HEK293 (cell line): ENCODE measurements around the gene STUM.

ENCODE experiments used
- CTCF ChIA-PET: fragments of 350-600 bp; formaldehyde crosslinking; extraction: SDS; loops from one replicate; lab custom pipeline; 2021; ENCODE audit warnings: antibody characterized with exemption; lab: Yijun Ruan, JAX
- POLR2A ChIA-PET: fragments of 300-600 bp; formaldehyde crosslinking; extraction: SDS; loops from one replicate; lab custom pipeline; 2020; ENCODE audit warnings: antibody characterized with exemption, inconsistent platforms; lab: Yijun Ruan, JAX
- H3K27ac ChIP-seq: fragments of 200-500 bp; sonication (Bioruptor generic); 2 replicates; pipeline ENCODE4 v1.5.1; 2014; ENCODE audit warnings: low read depth, low read length, control low read depth, inconsistent platforms; ENCODE audit errors: extremely low read depth
- H3K36me3 ChIP-seq, 2 experiments: fragments of 200-500 bp in 1 of 2; sonication (Bioruptor generic) in 1 of 2; 1 replicate in 1 of 2; 2 replicates in 1 of 2; pipeline ENCODE4 v1.5.1; 2014 to 2017; ENCODE audit warnings: inconsistent platforms in 2 of 2, low read length in 2 of 2; ENCODE audit not compliant: control insufficient read depth in 2 of 2, insufficient read depth in 1 of 2
- H3K4me1 ChIP-seq: fragments of 200-500 bp; sonication (Bioruptor generic); 2 replicates; pipeline ENCODE4 v1.5.1; 2014; ENCODE audit warnings: mild to moderate bottlenecking, low read length, inconsistent platforms; ENCODE audit not compliant: control insufficient read depth, insufficient read depth
- H3K4me3 ChIP-seq: 2 replicates; pipeline ENCODE4 v1.5.1; 2011; ENCODE audit warnings: low read depth, mild to moderate bottlenecking, control low read depth, low read length, moderate library complexity
- H3K9me3 ChIP-seq: fragments of 200-500 bp; sonication (Bioruptor generic); 2 replicates; pipeline ENCODE4 v1.5.1; 2014; ENCODE audit warnings: low read depth, low read length, inconsistent platforms; ENCODE audit not compliant: control insufficient read depth, insufficient read depth
- GLIS1 ChIP-seq: fragments of 450-650 bp; formaldehyde crosslinking; IDR thresholded peaks from 2 replicates; pipeline ENCODE4 v1.5.1; 2016; ENCODE audit warnings: missing biosample characterization, missing genetic modification characterization
- HIC1 ChIP-seq: fragments of 450-650 bp; formaldehyde crosslinking; IDR thresholded peaks from 2 replicates; pipeline ENCODE4 v1.5.1; 2016; ENCODE audit warnings: missing biosample characterization, missing genetic modification characterization
- KLF8 ChIP-seq: fragments of 450-650 bp; formaldehyde crosslinking; IDR thresholded peaks from 2 replicates; pipeline ENCODE4 v1.5.1; 2016; ENCODE audit warnings: missing biosample characterization, missing genetic modification characterization
- MEIS1 ChIP-seq: sonication (generic); formaldehyde crosslinking; IDR thresholded peaks from 2 replicates; pipeline ENCODE4 v1.8.1; 2022; ENCODE audit warnings: missing genetic modification reagents, mild to moderate bottlenecking, borderline replicate concordance
- OVOL3 ChIP-seq: fragments of 450-650 bp; formaldehyde crosslinking; IDR thresholded peaks from 2 replicates; pipeline ENCODE4 v1.5.1; 2016; ENCODE audit warnings: missing biosample characterization, missing genetic modification characterization
- SCRT1 ChIP-seq: fragments of 450-650 bp; formaldehyde crosslinking; IDR thresholded peaks from 2 replicates; pipeline ENCODE4 v1.5.1; 2016; ENCODE audit warnings: missing biosample characterization, missing genetic modification characterization, borderline replicate concordance
- SP2 ChIP-seq: fragments of 450-650 bp; formaldehyde crosslinking; IDR thresholded peaks from 2 replicates; pipeline ENCODE4 v1.5.1; 2016; ENCODE audit warnings: missing biosample characterization, missing genetic modification characterization
- SP7 ChIP-seq: fragments of 450-650 bp; formaldehyde crosslinking; IDR thresholded peaks from 2 replicates; pipeline ENCODE4 v1.5.1; 2016; ENCODE audit warnings: missing biosample characterization, missing genetic modification characterization
- ZBTB48 ChIP-seq: fragments of 450-650 bp; formaldehyde crosslinking; IDR thresholded peaks from 2 replicates; pipeline ENCODE4 v1.5.1; 2016; ENCODE audit warnings: missing biosample characterization, missing genetic modification characterization
- ZBTB8A ChIP-seq: fragments of 450-650 bp; formaldehyde crosslinking; IDR thresholded peaks from 2 replicates; pipeline ENCODE4 v1.5.1; 2016; ENCODE audit warnings: missing biosample characterization, missing genetic modification characterization
- ZIC2 ChIP-seq: fragments of 450-650 bp; formaldehyde crosslinking; IDR thresholded peaks from 2 replicates; pipeline ENCODE4 v1.5.1; 2016; ENCODE audit warnings: missing biosample characterization, missing genetic modification characterization
- ZNF140 ChIP-seq: fragments of 450-650 bp; formaldehyde crosslinking; IDR thresholded peaks from 2 replicates; pipeline ENCODE4 v1.5.1; 2016; ENCODE audit warnings: missing biosample characterization, missing genetic modification characterization
- ZNF155 ChIP-seq: fragments of 450-650 bp; formaldehyde crosslinking; IDR thresholded peaks from 2 replicates; pipeline ENCODE4 v1.5.1; 2016; ENCODE audit warnings: missing biosample characterization, missing genetic modification characterization
- ZNF157 ChIP-seq: fragments of 450-650 bp; formaldehyde crosslinking; IDR thresholded peaks from 2 replicates; pipeline ENCODE4 v1.5.1; 2016; ENCODE audit warnings: missing biosample characterization, missing genetic modification characterization
- ZNF18 ChIP-seq: fragments of 450-650 bp; formaldehyde crosslinking; IDR thresholded peaks from 2 replicates; pipeline ENCODE4 v1.5.1; 2016; ENCODE audit warnings: missing biosample characterization, missing genetic modification characterization
- ZNF280C ChIP-seq: fragments of 450-650 bp; formaldehyde crosslinking; IDR thresholded peaks from 2 replicates; pipeline ENCODE4 v1.5.1; 2016; ENCODE audit warnings: missing biosample characterization, missing genetic modification characterization
- ZNF292 ChIP-seq: fragments of 450-650 bp; formaldehyde crosslinking; IDR thresholded peaks from 2 replicates; pipeline ENCODE4 v1.5.1; 2016; ENCODE audit warnings: low read depth, missing biosample characterization, missing genetic modification characterization, borderline replicate concordance
- ZNF366 ChIP-seq: fragments of 450-650 bp; formaldehyde crosslinking; conservative IDR thresholded peaks from 2 replicates; pipeline ENCODE4 v1.5.1; 2016; ENCODE audit warnings: missing biosample characterization, missing genetic modification characterization
- ZNF404 ChIP-seq: fragments of 450-650 bp; formaldehyde crosslinking; IDR thresholded peaks from 2 replicates; pipeline ENCODE4 v1.5.1; 2017; ENCODE audit warnings: missing biosample characterization, missing genetic modification characterization
- ZNF514 ChIP-seq: fragments of 450-650 bp; formaldehyde crosslinking; IDR thresholded peaks from 2 replicates; pipeline ENCODE4 v1.5.1; 2016; ENCODE audit warnings: missing biosample characterization, missing genetic modification characterization
- ZNF529 ChIP-seq: fragments of 450-650 bp; formaldehyde crosslinking; IDR thresholded peaks from 2 replicates; pipeline ENCODE4 v1.5.1; 2017; ENCODE audit warnings: missing genetic modification characterization, missing biosample characterization; ENCODE audit not compliant: insufficient replicate concordance
- ZNF561 ChIP-seq: fragments of 450-650 bp; IDR thresholded peaks from 2 replicates; pipeline ENCODE4 v1.5.1; 2018; ENCODE audit warnings: missing biosample characterization, missing genetic modification characterization, borderline replicate concordance
- ZNF571 ChIP-seq: fragments of 450-650 bp; formaldehyde crosslinking; IDR thresholded peaks from 2 replicates; pipeline ENCODE4 v1.5.0; 2017; ENCODE audit warnings: missing biosample characterization, missing genetic modification characterization
- ZNF600 ChIP-seq: fragments of 450-650 bp; formaldehyde crosslinking; IDR thresholded peaks from 2 replicates; pipeline ENCODE4 v1.5.1; 2016; ENCODE audit warnings: missing biosample characterization, missing genetic modification characterization
- ZNF621 ChIP-seq: fragments of 450-650 bp; formaldehyde crosslinking; IDR thresholded peaks from 2 replicates; pipeline ENCODE4 v1.5.1; 2017; ENCODE audit warnings: missing biosample characterization, missing genetic modification characterization
- TF ChIP-seq, protein P1 (sequence below): IDR thresholded peaks from 2 replicates; pipeline ENCODE4 v1.6.1; 2011; ENCODE audit warnings: mild to moderate bottlenecking, low read depth, low read length, borderline replicate concordance

Gene STUM

GRCh38 chr1:226549094-226549936 lies 751 bp downstream of the STUM start (continued):
- TF ChIP-seq ZNF280C (tag by site-specific recombination) (no peak), KLF8 (peak; percentile 38; the same call in 1 of the 2 replicates), ZNF366 (tag by site-specific recombination) (0 out of 2 replicates have a peak, but pooled peaks have one; percentile 9), ZNF600 (tag by site-specific recombination) (no peak; the same call in 1 of the 2 replicates), ZNF155 (tag by site-specific recombination) (no peak)
- TF ChIP-seq, protein P1, sequence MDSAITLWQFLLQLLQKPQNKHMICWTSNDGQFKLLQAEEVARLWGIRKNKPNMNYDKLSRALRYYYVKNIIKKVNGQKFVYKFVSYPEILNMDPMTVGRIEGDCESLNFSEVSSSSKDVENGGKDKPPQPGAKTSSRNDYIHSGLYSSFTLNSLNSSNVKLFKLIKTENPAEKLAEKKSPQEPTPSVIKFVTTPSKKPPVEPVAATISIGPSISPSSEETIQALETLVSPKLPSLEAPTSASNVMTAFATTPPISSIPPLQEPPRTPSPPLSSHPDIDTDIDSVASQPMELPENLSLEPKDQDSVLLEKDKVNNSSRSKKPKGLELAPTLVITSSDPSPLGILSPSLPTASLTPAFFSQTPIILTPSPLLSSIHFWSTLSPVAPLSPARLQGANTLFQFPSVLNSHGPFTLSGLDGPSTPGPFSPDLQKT: no peak

DNA sequence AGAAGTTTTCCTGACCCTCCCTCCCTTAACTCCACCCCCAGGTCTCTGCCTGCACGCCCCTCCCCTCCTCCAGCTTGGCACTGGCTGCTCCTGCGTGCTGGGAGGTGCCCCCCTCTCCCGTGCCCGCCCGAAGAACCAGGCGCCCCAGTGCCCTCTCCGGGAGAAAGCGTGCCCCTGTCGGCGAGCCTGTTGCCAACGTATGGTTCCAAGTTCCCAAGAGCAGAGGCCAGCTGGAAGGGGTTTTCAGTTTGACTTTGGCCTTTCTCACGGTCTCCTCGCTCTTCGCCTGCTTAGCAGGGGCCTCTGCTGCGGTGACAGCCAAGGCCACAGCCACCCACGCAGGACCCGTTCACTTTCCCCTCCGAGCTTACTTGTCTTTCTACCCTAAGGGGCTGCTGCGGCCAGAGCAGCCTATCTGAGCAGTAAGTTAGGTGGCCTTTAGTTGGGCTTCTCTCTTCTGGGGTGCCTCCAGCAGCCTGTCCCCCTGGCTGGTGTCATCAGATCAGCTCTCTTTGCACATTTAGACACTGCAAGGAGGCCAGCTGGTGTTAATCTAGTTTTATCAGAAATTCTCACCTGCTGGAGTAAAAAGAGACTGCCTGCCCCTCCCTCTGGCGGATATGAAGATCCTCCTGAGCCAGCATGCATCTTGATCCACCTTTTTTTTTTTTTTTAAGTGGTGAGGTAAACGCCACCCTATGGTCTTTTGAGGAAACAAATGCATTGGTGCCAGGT lies 1.5 kb downstream of the STUM start:
- H3K4me3 ChIP-seq: no peak overlapping the region; the same call in none of the 2 replicates
- H3K9me3 ChIP-seq: no peaks in the 10 kb centered on the region
- POLR2A ChIA-PET: interaction anchor here (0.7 kb wide), 1 partner anchor 580 kb away, joined by 3 read pairs; no protein-coding TSS in a partner anchor
- peaks cover 27% of the 10 kb centered on the region for H3K4me1 ChIP-seq
- CTCF ChIA-PET: interaction anchor here (0.6 to 6.5 kb wide), 19 partner anchors 11 to 1099 kb away, joined by 3 to 84 read pairs (median 5); no protein-coding TSS in a partner anchor
- no peak overlapping the region; the same call in 1 of the 2 replicates for H3K27ac ChIP-seq
- no peaks in the 10 kb centered on the region for H3K36me3 ChIP-seq
- no peak for TF ChIP-seq ZNF600 (tag by site-specific recombination)
- no peak for TF ChIP-seq ZNF571 (tag by site-specific recombination)
- no peak for TF ChIP-seq ZNF561
- TF ChIP-seq SCRT1: no peak
- TF ChIP-seq SP7 (tag by site-specific recombination): no peak
- no peak for TF ChIP-seq ZNF18 (tag by site-specific recombination)
- no peak for TF ChIP-seq ZNF514
- no peak for TF ChIP-seq ZNF621 (tag by site-specific recombination)
- no peak for TF ChIP-seq ZNF529 (tag by site-specific recombination)
- TF ChIP-seq ZNF292 (tag by site-specific recombination): no peak
- TF ChIP-seq GLIS1: peak; percentile 81
- TF ChIP-seq ZNF280C (tag by site-specific recombination): no peak
- peak; percentile 30 for TF ChIP-seq ZIC2 (tag by site-specific recombination)
- no peak for TF ChIP-seq ZNF404 (tag by site-specific recombination)
- no peak for TF ChIP-seq OVOL3 (tag by site-specific recombination)
- TF ChIP-seq ZBTB48 (tag by site-specific recombination): no peak
- peak; percentile 84 for TF ChIP-seq ZBTB8A (tag by site-specific recombination)
- no peak for TF ChIP-seq ZNF157 (tag by site-specific recombination)
- TF ChIP-seq MEIS1 (CRISPR knock-in tag): no peak
- peak; percentile 66 for TF ChIP-seq SP2
- no peak for TF ChIP-seq ZNF140 (tag by site-specific recombination)
- TF ChIP-seq HIC1 (tag by site-specific recombination): peak; percentile 92
